ENCODE results near the gene NUB1.
A peak's percentile ranks its signal among the peaks of the same experiment; 100 is the strongest.

The NUB1 gene

GRCh38 chr7:151342811-151343210 is 1.2 kb downstream of the NUB1 start:
- TF ChIP-seq, protein P1, sequence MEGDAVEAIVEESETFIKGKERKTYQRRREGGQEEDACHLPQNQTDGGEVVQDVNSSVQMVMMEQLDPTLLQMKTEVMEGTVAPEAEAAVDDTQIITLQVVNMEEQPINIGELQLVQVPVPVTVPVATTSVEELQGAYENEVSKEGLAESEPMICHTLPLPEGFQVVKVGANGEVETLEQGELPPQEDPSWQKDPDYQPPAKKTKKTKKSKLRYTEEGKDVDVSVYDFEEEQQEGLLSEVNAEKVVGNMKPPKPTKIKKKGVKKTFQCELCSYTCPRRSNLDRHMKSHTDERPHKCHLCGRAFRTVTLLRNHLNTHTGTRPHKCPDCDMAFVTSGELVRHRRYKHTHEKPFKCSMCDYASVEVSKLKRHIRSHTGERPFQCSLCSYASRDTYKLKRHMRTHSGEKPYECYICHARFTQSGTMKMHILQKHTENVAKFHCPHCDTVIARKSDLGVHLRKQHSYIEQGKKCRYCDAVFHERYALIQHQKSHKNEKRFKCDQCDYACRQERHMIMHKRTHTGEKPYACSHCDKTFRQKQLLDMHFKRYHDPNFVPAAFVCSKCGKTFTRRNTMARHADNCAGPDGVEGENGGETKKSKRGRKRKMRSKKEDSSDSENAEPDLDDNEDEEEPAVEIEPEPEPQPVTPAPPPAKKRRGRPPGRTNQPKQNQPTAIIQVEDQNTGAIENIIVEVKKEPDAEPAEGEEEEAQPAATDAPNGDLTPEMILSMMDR (IDR thresholded peaks at IDR 0.05; ENCODE audit: insufficient read depth, low read depth, low read length, missing control alignments): no peak
- peak overlapping the region; percentile 74 for H3K4me3 ChIP-seq (ENCODE audit: low read length)
- no peak for DNase-seq (ENCODE audit: low read depth)

GRCh38 chr7:151343516-151343915 is 1.9 kb downstream of the NUB1 start:
- DNase-seq (ENCODE audit: low read depth): no peak
- H3K4me3 ChIP-seq (ENCODE audit: low read length): no peak overlapping the region
- TF ChIP-seq, protein P1 (IDR thresholded peaks at IDR 0.05; ENCODE audit: insufficient read depth, low read depth, low read length, missing control alignments): no peak

DNA sequence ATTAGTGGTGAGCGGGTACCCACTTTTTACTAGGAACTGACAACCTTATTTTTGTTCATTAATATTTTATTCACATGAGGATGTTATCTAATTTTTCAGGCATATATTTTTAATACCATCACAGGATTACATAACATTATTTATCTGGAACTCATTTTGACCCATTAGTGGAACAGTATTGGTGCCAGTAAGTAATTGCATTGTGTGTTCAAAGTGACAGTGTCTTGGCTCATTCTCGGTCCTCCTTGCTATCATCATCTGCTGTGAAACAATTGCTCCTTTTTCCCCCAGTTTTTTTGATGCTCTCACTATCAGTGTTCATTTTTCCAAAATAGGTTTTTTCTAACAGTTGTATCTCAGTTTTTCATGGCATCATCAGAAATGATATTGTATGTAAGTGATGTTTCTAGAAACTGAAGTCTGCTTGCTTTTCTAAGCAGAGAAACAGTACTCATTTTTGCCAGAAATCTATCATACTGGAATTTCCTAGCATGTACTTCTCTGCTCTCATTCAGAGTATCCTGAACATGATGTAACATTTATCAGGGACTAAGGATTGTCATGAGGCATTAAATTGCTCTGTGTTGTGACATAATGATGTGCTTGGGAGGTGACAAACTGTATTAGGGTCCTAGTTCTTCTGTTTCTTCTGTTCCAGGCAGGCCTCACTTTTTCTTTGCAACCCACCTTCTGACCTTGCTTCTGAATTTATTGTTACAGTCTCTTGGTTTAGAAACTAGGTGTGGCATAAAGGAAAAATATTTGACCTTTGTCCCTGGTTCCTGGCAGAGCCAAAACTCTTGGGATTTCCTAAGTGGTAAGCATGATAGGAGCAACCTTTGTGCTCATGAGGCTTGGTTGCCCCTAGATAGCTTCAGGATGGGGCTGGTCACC is 4.2 kb downstream of the NUB1 start:
- DNase-seq (ENCODE audit: low read depth): no peak
- TF ChIP-seq, protein P1 (IDR thresholded peaks at IDR 0.05; ENCODE audit: insufficient read depth, low read depth, low read length, missing control alignments): no peak
- H3K4me3 ChIP-seq (ENCODE audit: low read length): no peak overlapping the region

DNA sequence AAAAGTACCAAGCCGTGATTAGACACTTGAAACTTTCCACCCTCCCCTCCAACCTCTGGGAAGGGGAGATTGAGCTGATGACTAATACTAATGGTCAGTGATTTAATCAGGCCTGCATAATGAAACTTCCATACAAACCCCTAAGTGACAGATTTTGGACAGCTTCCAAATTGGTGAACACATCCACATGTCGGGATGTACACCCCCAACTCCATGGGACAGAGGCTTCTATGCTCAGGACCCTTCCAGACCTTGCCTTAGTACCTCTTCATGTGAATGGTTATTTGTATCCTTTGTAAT is 4.8 kb downstream of the NUB1 start:
- H3K4me3 ChIP-seq (ENCODE audit: low read length): no peak overlapping the region
- no peak for DNase-seq (ENCODE audit: low read depth)
- TF ChIP-seq, protein P1 (IDR thresholded peaks at IDR 0.05; ENCODE audit: insufficient read depth, low read depth, low read length, missing control alignments): no peak

DNA sequence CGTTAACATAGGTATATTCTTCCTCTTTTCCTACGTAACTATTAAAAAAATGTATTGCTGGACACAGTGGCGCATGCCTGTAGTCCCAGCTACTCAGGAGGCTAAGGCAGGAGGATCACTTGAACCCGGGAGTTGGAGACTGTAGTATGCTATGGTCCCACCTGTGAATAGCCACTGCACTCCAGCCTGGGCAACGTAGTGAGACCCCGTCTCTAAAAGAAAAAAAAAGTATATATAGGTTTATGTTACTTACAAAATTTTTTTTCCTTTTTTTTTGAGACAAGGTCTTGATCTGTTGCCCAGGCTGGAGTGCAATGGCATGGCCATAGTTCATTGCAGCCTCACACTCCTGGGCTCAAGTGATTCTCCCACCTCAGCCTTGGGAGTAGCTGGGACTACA is 5.6 kb downstream of the NUB1 start:
- TF ChIP-seq, protein P1 (IDR thresholded peaks at IDR 0.05; ENCODE audit: insufficient read depth, low read depth, low read length, missing control alignments): no peak
- no peak overlapping the region for H3K4me3 ChIP-seq (ENCODE audit: low read length)
- no peak for DNase-seq (ENCODE audit: low read depth)

- TF ChIP-seq, protein P1 (IDR thresholded peaks at IDR 0.05; ENCODE audit: insufficient read depth, low read depth, low read length, missing control alignments): no peak
- no peak for DNase-seq (ENCODE audit: low read depth)
- no peak overlapping the region for H3K4me3 ChIP-seq (ENCODE audit: low read length)
Measured at GRCh38 chr7:151348970-151349369, 7.4 kb downstream of the NUB1 start.

DNA sequence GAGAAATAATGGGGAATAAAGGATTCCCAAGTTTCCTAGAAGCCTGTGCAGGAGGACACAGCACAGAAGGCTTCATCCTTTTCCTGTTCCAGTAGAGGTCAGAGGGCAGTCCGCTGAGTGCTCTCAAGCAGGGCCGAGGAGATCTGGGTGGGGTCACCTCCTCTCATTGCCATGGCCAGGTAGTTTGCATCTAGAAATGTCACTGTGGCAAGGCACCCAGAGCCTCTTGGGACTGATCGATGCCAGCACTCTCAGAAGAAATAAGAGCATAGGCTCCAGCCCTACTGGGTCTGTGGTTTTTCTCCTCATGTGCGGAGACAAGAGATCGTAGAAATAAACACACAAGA is 7.9 kb downstream of the NUB1 start:
- DNase-seq (ENCODE audit: low read depth): no peak
- TF ChIP-seq, protein P1 (IDR thresholded peaks at IDR 0.05; ENCODE audit: insufficient read depth, low read depth, low read length, missing control alignments): no peak
- H3K4me3 ChIP-seq (ENCODE audit: low read length): no peak overlapping the region

Data from epithelial cell of esophagus (primary cell).